GM12801 (cell line): Measurements from ENCODE around the gene EPB41L4A.

Experiments used
- CTCF ChIP-seq: IDR thresholded peaks from one replicate; pipeline ENCODE4 v1.5.1; 2011; ENCODE audit warnings: control low read depth; ENCODE audit not compliant: insufficient read length; ENCODE audit errors: extremely low read depth

Gene EPB41L4A

GRCh38 chr5:112333331-112333781 lies 85.7 kb downstream of the EPB41L4A start:
- TF ChIP-seq CTCF: no peak

DNA sequence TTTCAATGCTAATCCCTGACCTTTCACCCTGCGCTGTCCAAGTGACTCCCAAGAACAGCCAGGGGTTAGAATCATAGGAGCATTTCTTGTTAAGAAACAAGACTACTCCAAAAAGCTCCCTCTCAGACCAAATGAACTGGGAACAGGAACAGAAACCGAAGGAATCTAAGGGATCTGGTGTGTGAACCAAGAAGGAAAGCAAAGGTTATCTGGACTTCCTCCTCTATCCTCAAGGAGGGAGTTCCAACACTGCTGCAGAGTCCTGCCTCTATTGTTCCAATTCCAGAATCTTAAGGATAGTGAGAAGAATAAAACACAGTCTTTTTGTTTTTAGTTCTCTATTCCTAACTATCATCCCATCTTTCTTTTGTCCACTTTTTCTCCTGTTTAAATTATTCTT lies 87.2 kb downstream of the EPB41L4A start:
- TF ChIP-seq CTCF: no peak

GRCh38 chr5:112329419-112330090 lies 89.5 kb downstream of the EPB41L4A start:
- no peak for TF ChIP-seq CTCF

- TF ChIP-seq CTCF: no peak
Measured at GRCh38 chr5:112323166-112323565, 95.9 kb downstream of the EPB41L4A start.

GRCh38 chr5:112320408-112320807 lies 98.7 kb downstream of the EPB41L4A start:
- no peak for TF ChIP-seq CTCF

GRCh38 chr5:112318346-112318745 lies 100.7 kb downstream of the EPB41L4A start:
- no peak for TF ChIP-seq CTCF

DNA sequence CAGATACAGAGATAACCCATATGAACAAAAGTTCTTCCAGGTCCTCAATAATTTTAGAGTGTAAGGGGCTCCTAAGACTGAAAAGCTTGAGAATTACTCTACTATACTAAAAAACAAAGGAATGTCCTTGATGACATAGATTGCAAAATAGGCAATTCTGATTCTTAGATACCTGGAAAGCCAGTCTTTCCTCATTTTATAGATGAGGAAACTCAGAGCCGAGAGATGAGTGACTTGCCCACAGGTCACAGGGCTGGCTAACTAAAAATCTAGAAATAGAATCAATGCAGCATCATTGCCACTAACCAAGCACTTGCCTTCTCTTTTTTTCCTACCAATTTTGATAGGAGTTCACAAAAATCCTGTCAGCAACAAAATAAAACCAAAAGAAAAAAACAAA lies 101.2 kb downstream of the EPB41L4A start:
- TF ChIP-seq CTCF: no peak

- no peak for TF ChIP-seq CTCF
Measured at GRCh38 chr5:112316731-112317130, 102.3 kb downstream of the EPB41L4A start.
